ENCODE results near the gene NUAK2. TPM values are rescaled to one million over a fixed set of nuclear protein-coding genes. Genes with fewer than 3 reads are reported as not detected.

Gene NUAK2
- total and polyA plus RNA-seq, 2 of the 8 experiments (the other 6 are each of a cell fraction or from before 2014, with no cell fraction given): 9.4 to 12.9 TPM

- no peak overlapping the region for H2BK120ac ChIP-seq (replicated peaks; ENCODE audit: low read depth, low read length)
- POLR2A ChIA-PET (ENCODE audit: partially characterized antibody): interaction anchor here (0.7 to 7.4 kb wide), 6 partner anchors 12 to 121 kb away, joined by 3 to 85 read pairs (median 3); no protein-coding TSS in a partner anchor
- H3K18ac ChIP-seq (ENCODE audit: extremely low read depth, low read length): no peak overlapping the region
- CTCF ChIA-PET (ENCODE audit: partially characterized antibody): interaction anchor here (0.7 to 42.6 kb wide), 6 partner anchors 7 to 381 kb away, joined by 3 to 2424 read pairs (median 34); partner anchors contain the start of genes KLHDC8A, NUAK2 and TMCC2
- 89% methylated on average over 8 of the region's 8 CpGs; no CpG with 5 or more reads in 1 of the 2 experiments for WGBS, 2 experiments (ENCODE audit: extremely low coverage in 1 of 2, insufficient coverage in 1 of 2, insufficient read length in 1 of 2, insufficient replicate concordance in 2 of 2, low coverage in 1 of 2, low lambda C conversion rate in 2 of 2, missing lambda C conversion rate in 1 of 2)
- H3K79me1 ChIP-seq (ENCODE audit: low read depth, low read length): no peaks in the 10 kb centered on the region
- no peak overlapping the region for H2BK15ac ChIP-seq (ENCODE audit: low read length)
- H3K27me3 ChIP-seq (replicated peaks in 1 of 4; ENCODE audit: control insufficient read depth in 3 of 4, extremely low read depth in 1 of 4, insufficient read depth in 3 of 4, low read length in 3 of 4): no peaks in the 10 kb centered on the region
- DNase-seq (ENCODE audit: low read depth in 1 of 2, low spot score in 2 of 2) (no peak), FAIRE-seq (no peak)
- no peak overlapping the region for H3K23ac ChIP-seq (ENCODE audit: insufficient read length)
- peak overlapping the region; percentile 61; the same call in 1 of the 2 replicates for H2BK20ac ChIP-seq (ENCODE audit: low read length)
- H4K20me1 ChIP-seq (replicated peaks in 1 of 2; ENCODE audit: control insufficient read depth in 1 of 2, insufficient read depth in 2 of 2, low read length in 2 of 2): peaks cover 0 to 2% of the 10 kb centered on the region in 2 experiments
- H3K4me2 ChIP-seq (ENCODE audit: insufficient read depth in 1 of 2, low read depth in 2 of 2, low read length in 2 of 2): no peak overlapping the region
- H3K27ac ChIP-seq (ENCODE audit: low read depth, low read length): no peak overlapping the region
- peak overlapping the region; percentile 40; the same call in 1 of the 2 replicates for H2BK5ac ChIP-seq (ENCODE audit: low read depth, low read length)
- no peak overlapping the region for H2AFZ ChIP-seq (ENCODE audit: low read length)
- H3K79me2 ChIP-seq (ENCODE audit: control insufficient read depth in 1 of 2, insufficient read depth in 2 of 2, low read length in 2 of 2): no peaks in the 10 kb centered on the region
- H3K9me3 ChIP-seq (ENCODE audit: insufficient read depth in 2 of 2, low read depth in 1 of 2, low read length in 1 of 2): no peaks in the 10 kb centered on the region
- H3K14ac ChIP-seq (ENCODE audit: insufficient read length): no peak overlapping the region
- no peak overlapping the region for H4K5ac ChIP-seq (ENCODE audit: insufficient read length, low read depth, low read length)
- TF ChIP-seq ATF2 (IDR thresholded peaks at IDR 0.05; ENCODE audit: low read length): no peak
- no peak for TF ChIP-seq TAF1 (IDR thresholded peaks at IDR 0.05; ENCODE audit: low read depth, low read length)
- TF ChIP-seq ZNF274 (IDR thresholded peaks at IDR 0.05; ENCODE audit: borderline replicate concordance, extremely low read depth, low read length): no peak
- no peak for TF ChIP-seq E2F6 (IDR thresholded peaks at IDR 0.05)
- TF ChIP-seq GTF2F1 (IDR thresholded peaks at IDR 0.05; ENCODE audit: borderline replicate concordance, low read depth, low read length): no peak
- TF ChIP-seq HDAC2 (IDR thresholded peaks at IDR 0.05; ENCODE audit: borderline replicate concordance in 1 of 2, low read depth in 2 of 2, low read length in 2 of 2): no peak
- no peak for TF ChIP-seq SP1 (IDR thresholded peaks at IDR 0.05; ENCODE audit: low read depth, low read length)
- TF ChIP-seq POLR2AphosphoS5 (IDR thresholded peaks at IDR 0.05; ENCODE audit: low read depth, low read length): no peak
- TF ChIP-seq EZH2 (IDR thresholded peaks at IDR 0.05; ENCODE audit: low read depth, low read length, severe bottlenecking): no peak
- TF ChIP-seq BCL11A (IDR thresholded peaks at IDR 0.05; ENCODE audit: low read depth in 2 of 2, low read length in 2 of 2): no peak
- H4K8ac ChIP-seq (ENCODE audit: extremely low read depth, insufficient read depth, low read length): 0 out of 2 replicates have a peak overlapping the region, but pooled peaks have one; percentile 40
- H4K91ac ChIP-seq (replicated peaks; ENCODE audit: insufficient read length, low read length): no peak overlapping the region
- no peak overlapping the region for H2AK5ac ChIP-seq (ENCODE audit: low read depth, low read length)
- H3K9ac ChIP-seq (replicated peaks in 1 of 4; ENCODE audit: extremely low read depth in 1 of 4, low read depth in 3 of 4, low read length in 3 of 4): no peak overlapping the region
- peaks cover 0 to 4% (median 0%) of the 10 kb centered on the region in 4 experiments; a peak in 1 of 8 replicates for H3K36me3 ChIP-seq (ENCODE audit: control insufficient read depth in 2 of 4, insufficient read depth in 4 of 4, low read length in 3 of 4)
- peak overlapping the region; percentile 85 for H2BK12ac ChIP-seq (ENCODE audit: low read depth, low read length)
- H3K56ac ChIP-seq (replicated peaks; ENCODE audit: insufficient read length, low read depth, low read length): no peak overlapping the region
- H3K4me3 ChIP-seq (ENCODE audit: extremely low read depth in 1 of 4, insufficient read depth in 2 of 4, low read depth in 3 of 4, low read length in 4 of 4): no peak overlapping the region
- H3K4me1 ChIP-seq (replicated peaks in 1 of 4; ENCODE audit: control insufficient read depth in 3 of 4, insufficient read depth in 4 of 4, low read length in 3 of 4): peaks cover 5 to 19% (median 11%) of the 10 kb centered on the region in 4 experiments; a peak in 6 of 7 replicates
- no peak overlapping the region for H3K4ac ChIP-seq (replicated peaks; ENCODE audit: insufficient read length, low read depth, low read length)
- no peaks in the 10 kb centered on the region for H3K23me2 ChIP-seq (ENCODE audit: low read depth, low read length)
Observed at GRCh38 chr1:205276689-205277065, 44.9 kb downstream of the NUAK2 start.
